Stimulated activated CD8-positive, alpha-beta memory T cell treated with anti-CD3 and anti-CD28 coated beads, Interleukin-15, amount 100 ng/mL, for 24 hours (primary cell): ENCODE results near the gene MRPL48.
"Not testable (repeated sequence)": the region's sequence is repeated elsewhere in the genome, so short reads cannot be mapped to it uniquely, and the experiment has no call there.

Source experiments
- DNase-seq: peaks from one replicate; pipeline ENCODE4 v3.0.0-alpha.2; 2020; ENCODE audit warnings: low read depth

MRPL48 gene

GRCh38 chr11:73779084-73779902 is 8.4 kb upstream of the MRPL48 start:
- peak; percentile 84 for DNase-seq

GRCh38 chr11:73781303-73781702 is 6.4 kb upstream of the MRPL48 start:
- DNase-seq = no peak

- no peak for DNase-seq
Observed at GRCh38 chr11:73783483-73784020, 4.1 kb upstream of the MRPL48 start.

GRCh38 chr11:73784080-73784634 is 3.5 kb upstream of the MRPL48 start:
- no peak for DNase-seq

DNA sequence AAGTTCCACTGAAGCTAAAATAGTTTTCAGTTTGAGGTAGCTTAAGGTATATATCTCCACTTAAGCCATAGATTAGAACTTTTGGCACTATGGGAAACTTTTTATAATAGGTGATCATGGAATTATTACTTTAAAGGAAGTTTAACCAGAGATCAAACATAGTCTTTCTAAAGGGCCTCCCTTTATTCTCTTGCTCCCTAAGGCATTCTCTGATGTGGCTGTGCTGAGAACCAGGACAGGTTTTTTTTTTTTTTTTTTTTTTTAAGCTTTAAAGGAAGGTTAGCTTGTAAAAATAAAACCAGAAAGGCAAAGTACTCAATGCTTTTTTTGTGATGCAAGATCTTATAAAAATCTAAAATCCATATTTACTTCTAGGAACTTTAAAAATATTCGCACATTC is 2.9 kb upstream of the MRPL48 start:
- DNase-seq = no peak

DNA sequence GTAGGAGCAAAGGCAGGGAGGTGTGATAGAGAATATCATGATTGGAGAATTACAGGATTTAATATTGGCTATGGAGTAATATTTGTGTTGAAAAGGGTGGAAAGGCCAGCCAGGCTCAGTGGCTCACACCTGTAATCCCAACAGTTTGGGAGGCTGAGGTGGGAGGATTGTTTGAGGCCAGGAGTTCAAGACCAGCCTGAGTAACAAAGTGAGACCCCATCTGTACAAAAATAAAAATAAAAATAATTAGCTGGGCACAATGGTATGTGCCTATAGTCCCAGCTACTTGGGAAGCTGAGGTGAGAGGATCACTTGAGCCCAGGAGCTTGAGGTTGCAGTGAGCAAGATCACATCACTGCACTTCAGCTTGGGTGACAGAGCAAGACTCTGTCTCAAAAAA is 2.2 kb upstream of the MRPL48 start:
- DNase-seq = not testable (repeated sequence)

GRCh38 chr11:73787051-73787642 is 527 bp upstream of the MRPL48 start:
- DNase-seq = no peak

GRCh38 chr11:73789279-73789670 is 1.6 kb downstream of the MRPL48 start:
- no peak for DNase-seq

DNA sequence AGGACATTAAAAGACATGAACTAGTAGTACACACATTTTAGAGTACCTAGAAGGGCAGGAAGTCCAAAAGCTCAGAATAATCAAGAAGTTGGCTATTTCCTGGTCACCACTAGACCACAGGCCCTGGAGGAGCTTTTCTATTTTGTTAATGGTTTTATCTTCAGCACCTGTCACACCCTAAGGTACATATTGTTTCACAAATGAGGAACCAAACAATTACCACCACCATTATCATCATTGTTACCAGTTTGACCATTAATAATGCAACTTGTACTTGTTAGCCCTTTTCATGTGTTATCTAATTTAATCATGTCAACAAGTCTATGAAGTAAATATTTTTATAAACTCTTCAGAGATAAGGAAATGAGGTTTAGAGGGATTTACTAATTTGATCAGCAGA is 4.9 kb downstream of the MRPL48 start:
- no peak for DNase-seq

GRCh38 chr11:73795925-73796632 is 8.4 kb downstream of the MRPL48 start:
- DNase-seq = no peak

DNA sequence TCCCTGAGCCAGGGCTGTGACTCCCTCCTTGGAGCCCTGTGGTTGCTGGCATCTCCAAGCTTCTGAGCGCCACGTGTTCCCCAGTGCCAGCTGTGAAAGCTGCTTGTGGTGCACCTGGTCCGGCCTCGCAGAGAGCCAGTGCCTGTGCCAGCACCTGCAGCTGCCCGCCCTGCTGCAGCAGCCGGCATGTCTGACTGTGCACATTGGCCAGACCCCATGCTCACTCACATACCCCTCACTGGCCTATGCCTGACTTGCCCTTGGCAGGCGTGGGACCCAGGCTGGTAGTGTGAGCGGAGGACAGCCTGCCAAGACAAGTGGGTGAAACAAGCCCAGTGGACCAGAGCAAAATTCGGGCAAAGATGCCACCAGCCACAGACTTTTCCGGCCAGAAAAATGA is 9.8 kb downstream of the MRPL48 start:
- no peak for DNase-seq

DNA sequence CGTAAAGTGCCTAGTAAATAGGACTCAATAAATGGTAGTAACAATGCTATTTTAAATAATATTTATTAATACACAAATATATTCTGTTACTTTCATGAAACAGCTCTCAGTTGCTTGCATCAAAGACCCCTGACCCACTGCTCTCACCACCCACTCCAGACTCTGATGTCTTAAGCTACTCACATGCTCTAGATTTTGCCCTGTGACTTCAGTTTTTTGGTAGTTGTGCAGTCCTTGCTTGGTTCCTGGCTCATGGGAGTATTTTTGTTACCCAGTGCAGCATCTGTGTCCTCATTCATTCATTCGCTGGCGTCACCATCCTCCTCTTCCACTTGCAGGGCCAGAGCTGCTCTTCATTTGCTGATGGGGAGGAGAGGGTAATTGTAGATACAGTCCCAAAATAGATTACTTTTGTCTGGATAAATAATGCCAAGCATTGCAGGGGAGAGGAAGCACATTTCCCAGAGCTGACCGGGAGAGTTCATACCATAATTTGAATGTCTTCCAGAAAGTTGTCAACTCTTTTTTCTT is 12.7 kb downstream of the MRPL48 start:
- no peak for DNase-seq

- no peak for DNase-seq
Observed at GRCh38 chr11:73801136-73801535, 13.5 kb downstream of the MRPL48 start.

DNA sequence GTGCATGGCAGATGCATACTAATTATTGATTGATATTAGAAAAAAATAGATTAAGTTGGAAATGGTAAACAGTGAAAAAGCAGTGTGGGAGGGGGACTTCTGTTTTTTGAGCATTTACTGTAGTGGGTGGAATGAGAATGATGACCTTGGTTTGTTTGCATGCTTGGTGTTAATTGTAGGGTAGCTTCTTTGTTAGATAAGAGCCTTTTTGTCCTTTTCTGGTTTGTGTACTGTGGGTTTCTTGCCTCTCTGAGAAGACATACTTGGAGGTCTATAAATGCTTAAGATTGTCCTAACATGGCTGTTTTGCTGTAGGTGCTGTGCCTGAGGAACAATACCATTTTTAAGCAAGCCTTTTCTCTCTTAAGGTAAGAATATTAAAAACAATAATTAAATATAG is 17.0 kb downstream of the MRPL48 start:
- DNase-seq = no peak

- DNase-seq = no peak
Observed at GRCh38 chr11:73808052-73808451, 20.4 kb downstream of the MRPL48 start.

GRCh38 chr11:73810637-73811036 is 23.0 kb downstream of the MRPL48 start:
- DNase-seq = no peak

DNA sequence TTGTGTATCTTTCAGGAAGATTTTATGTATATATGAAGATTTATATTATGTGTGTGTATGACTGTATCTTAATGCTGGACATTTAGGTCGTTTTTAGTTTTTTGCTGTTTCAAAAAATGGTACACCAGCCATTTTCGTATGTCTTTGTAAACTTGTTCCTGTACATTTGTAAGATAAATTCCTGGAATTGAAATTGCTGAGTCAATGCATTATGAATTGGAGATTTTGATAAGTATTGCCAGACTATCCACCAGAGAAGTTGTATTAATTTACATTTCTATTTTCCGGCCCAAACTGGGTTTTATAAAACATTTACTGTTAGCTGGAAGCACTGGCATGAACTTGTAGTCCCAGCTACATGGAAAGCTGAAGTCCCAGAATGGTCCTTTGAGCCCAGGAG is 24.6 kb downstream of the MRPL48 start:
- DNase-seq = no peak

DNA sequence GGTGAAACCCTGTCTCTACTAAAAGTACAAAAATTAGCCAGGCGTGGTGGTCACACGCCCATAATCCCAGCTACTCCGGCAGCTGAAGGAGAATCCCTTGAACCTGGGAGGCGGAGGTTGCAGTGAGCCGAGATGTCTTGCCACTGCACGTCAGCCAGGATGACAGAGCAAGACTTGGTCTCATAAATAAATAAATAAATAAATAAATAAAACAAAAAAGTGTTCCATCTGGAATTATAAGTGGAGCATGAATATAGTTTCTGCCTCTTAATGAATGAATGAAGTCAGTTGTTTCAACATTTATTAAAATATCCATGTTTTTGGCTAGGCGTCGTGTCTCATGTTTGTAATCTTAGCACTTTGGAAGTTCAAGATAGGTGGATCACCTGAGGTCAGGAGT is 27.1 kb downstream of the MRPL48 start:
- no peak for DNase-seq

DNA sequence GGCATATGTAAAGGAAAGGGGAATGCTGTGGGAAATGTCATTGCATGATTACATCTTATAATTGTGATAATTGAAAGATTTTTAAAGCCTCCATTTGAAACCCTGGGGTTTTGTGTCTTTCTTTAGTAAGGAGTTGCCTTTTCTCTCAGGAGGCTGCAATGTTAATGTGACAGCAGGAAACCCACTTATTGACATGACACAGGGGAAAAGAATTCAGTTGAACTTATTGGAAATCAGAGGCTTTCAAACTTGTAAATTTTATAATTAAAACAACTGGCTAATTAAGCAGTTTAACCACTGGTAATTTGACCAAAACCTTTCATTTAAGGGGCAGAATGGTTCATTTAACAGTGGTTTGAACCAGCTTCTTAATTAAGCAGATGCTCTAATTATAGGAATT is 31.2 kb downstream of the MRPL48 start:
- no peak for DNase-seq

GRCh38 chr11:73830261-73830660 is 42.6 kb downstream of the MRPL48 start:
- no peak for DNase-seq

DNA sequence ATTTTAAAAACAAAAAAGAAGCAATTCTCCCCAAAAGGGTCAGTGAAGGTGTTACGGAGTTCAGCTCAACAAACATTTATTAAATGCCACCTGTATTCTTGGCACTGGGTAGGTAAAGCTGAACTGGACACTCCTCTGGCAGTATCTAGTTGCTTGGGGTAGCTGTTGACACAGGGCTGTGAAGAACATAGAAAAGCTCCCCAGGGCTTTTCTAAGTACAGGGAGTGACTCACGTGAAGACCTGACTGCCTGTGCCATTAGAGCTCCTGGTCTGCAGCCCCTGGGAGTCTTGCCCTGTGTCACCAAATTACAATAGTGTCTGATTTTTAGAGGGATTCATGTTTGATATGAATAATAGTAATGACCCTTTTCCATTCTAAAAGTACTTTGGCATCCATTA is 45.4 kb downstream of the MRPL48 start:
- no peak for DNase-seq

GRCh38 chr11:73838443-73839122 is 50.9 kb downstream of the MRPL48 start:
- no peak for DNase-seq
